ENCODE data around the gene NEK3. TPM values are rescaled to one million over a fixed set of nuclear protein-coding genes. Genes with fewer than 3 reads are reported as not detected.

The NEK3 gene
- total and polyA plus RNA-seq, 2 of the 4 experiments (the other 2 are of a cell fraction) = 3.6 to 9.2 TPM

- ChIA-PET CTCF (no interaction called here), POLR2A (ENCODE audit: unreplicated experiment) (no interaction called here)
- H3K4me3 ChIP-seq (ENCODE audit: insufficient read depth, low read depth, low read length) = no peak overlapping the region
- H3K36me3 ChIP-seq (ENCODE audit: control insufficient read depth, insufficient read depth, low read length) = peaks cover 21% of the 10 kb centered on the region
- no peak overlapping the region for H4K91ac ChIP-seq (ENCODE audit: insufficient read depth, low read depth, low read length)
- H4K20me1 ChIP-seq (ENCODE audit: insufficient read depth, low read length) = no peaks in the 10 kb centered on the region
- no peaks in the 10 kb centered on the region for H3K9me3 ChIP-seq (ENCODE audit: control insufficient read depth, insufficient read depth, low read length)
- ATAC-seq (ENCODE audit: low read depth) = no peak
- H3K9me1 ChIP-seq (ENCODE audit: insufficient read depth, low read length) = no peaks in the 10 kb centered on the region
- no peaks in the 10 kb centered on the region for H3K79me1 ChIP-seq (ENCODE audit: low read depth in 1 of 2, low read length in 2 of 2)
- no peak overlapping the region for H3K14ac ChIP-seq (replicated peaks; ENCODE audit: low read depth, low read length)
- H3K56ac ChIP-seq (ENCODE audit: extremely low read depth, insufficient read depth, low read length) = no peak overlapping the region
- H3K27ac ChIP-seq (ENCODE audit: insufficient read depth, low read length) = no peak overlapping the region
- intact Hi-C loops (cut with micrococcal nuclease) = no loop called here
- 100% methylated on average over 1 of the region's 5 CpGs; no CpG with 5 or more reads in 1 of the 2 experiments for WGBS, 2 experiments (ENCODE audit: extremely low coverage in 2 of 2, insufficient read length in 1 of 2)
- dilution Hi-C loops (cut with HindIII; ENCODE audit: low sequenced_read_pairs, unreplicated experiment) = no loop called here
- no peak overlapping the region for H3K4ac ChIP-seq (ENCODE audit: low read depth, low read length)
- no peak overlapping the region for H2BK15ac ChIP-seq (ENCODE audit: low read depth, low read length)
- H3K9ac ChIP-seq (ENCODE audit: low read depth, low read length) = no peak overlapping the region
- no peak for DNase-seq
- no peaks in the 10 kb centered on the region for H3K4me1 ChIP-seq (ENCODE audit: control insufficient read depth, insufficient read depth, low read length)
- no peak overlapping the region for H2AFZ ChIP-seq (replicated peaks; ENCODE audit: low read length, poor library complexity)
- H2BK5ac ChIP-seq (ENCODE audit: low read depth, low read length, poor library complexity, severe bottlenecking) = no peak overlapping the region
- no peak overlapping the region for H3K4me2 ChIP-seq (ENCODE audit: low read depth, low read length)
- no peak overlapping the region for H2BK20ac ChIP-seq (ENCODE audit: low read depth, low read length)
- H2AK9ac ChIP-seq (replicated peaks; ENCODE audit: low read depth, low read length, poor library complexity) = no peak overlapping the region
- H4K5ac ChIP-seq (ENCODE audit: low read depth, low read length) = no peak overlapping the region
- H4K8ac ChIP-seq (ENCODE audit: low read depth in 2 of 2, low read length in 2 of 2) = no peak overlapping the region
- no peak overlapping the region for H3K23ac ChIP-seq (ENCODE audit: low read depth, low read length)
- BruUV-seq (replicated peaks) = no TSS peak
- no peak overlapping the region for H2AK5ac ChIP-seq (ENCODE audit: low read depth, low read length)
- TF ChIP-seq SMC3 (IDR thresholded peaks at IDR 0.05; ENCODE audit: low read depth, low read length) (no peak), MAZ (IDR thresholded peaks at IDR 0.05; ENCODE audit: borderline replicate concordance, low read depth, low read length) (no peak), USF2 (IDR thresholded peaks at IDR 0.05; ENCODE audit: low read depth, low read length) (no peak), MAFK (IDR thresholded peaks at IDR 0.05; ENCODE audit: low read depth, low read length) (no peak), RAD21 (IDR thresholded peaks at IDR 0.05; ENCODE audit: low read length) (no peak), CTCF (conservative IDR thresholded peaks at IDR 0.05; ENCODE audit: low read depth, low read length) (no peak), MXI1 (IDR thresholded peaks at IDR 0.05; ENCODE audit: borderline replicate concordance, low read depth, low read length) (no peak), CEBPB (IDR thresholded peaks at IDR 0.05; ENCODE audit: low read depth, low read length) (no peak), NFE2L2 (IDR thresholded peaks at IDR 0.05; ENCODE audit: low read depth, low read length) (no peak), RFX5 (IDR thresholded peaks at IDR 0.05; ENCODE audit: low read depth, low read length) (no peak)
- H3K27me3 ChIP-seq (ENCODE audit: control insufficient read depth, insufficient read depth, low read length) = no peaks in the 10 kb centered on the region
- H2BK120ac ChIP-seq (ENCODE audit: low read depth, low read length) = no peak overlapping the region
- no peak overlapping the region for H3K18ac ChIP-seq (ENCODE audit: low read depth, low read length)
- in situ Hi-C loops (cut with MboI; ENCODE audit: low sequenced_read_pairs) = no loop called here
Observed at GRCh38 chr13:52169839-52170238, 10.4 kb upstream of the NEK3 start.
